ENCODE results near the gene MORC2.

Gene MORC2

GRCh38 chr22:30943368-30943767, 25.2 kb downstream of the MORC2 start:
- TF ChIP-seq POLR2A (IDR thresholded peaks at IDR 0.05; ENCODE audit: low read depth, low read length), result no peak
- FAIRE-seq (no peak), DNase-seq (ENCODE audit: insufficient read length, low spot score) (no peak)

GRCh38 chr22:30941363-30941740, 27.2 kb downstream of the MORC2 start:
- no peak for TF ChIP-seq POLR2A (IDR thresholded peaks at IDR 0.05; ENCODE audit: low read depth, low read length)
- FAIRE-seq (no peak), DNase-seq (ENCODE audit: insufficient read length, low spot score) (no peak)

GRCh38 chr22:30940685-30941362, 27.8 kb downstream of the MORC2 start:
- FAIRE-seq, result no peak
- DNase-seq (ENCODE audit: insufficient read length, low spot score), result no peak

GRCh38 chr22:30934053-30934452, 34.5 kb downstream of the MORC2 start:
- DNase-seq (ENCODE audit: insufficient read length, low spot score) (no peak), FAIRE-seq (no peak)
- TF ChIP-seq POLR2A (IDR thresholded peaks at IDR 0.05; ENCODE audit: low read depth, low read length), result no peak

More at GRCh38 chr22:30940685-30941362, 27.8 kb downstream of the MORC2 start:
- no peak for TF ChIP-seq POLR2A (IDR thresholded peaks at IDR 0.05; ENCODE audit: low read depth, low read length)

- DNase-seq (ENCODE audit: insufficient read length, low spot score) (no peak), FAIRE-seq (no peak)
- no peak for TF ChIP-seq POLR2A (IDR thresholded peaks at IDR 0.05; ENCODE audit: low read depth, low read length)
Measured at GRCh38 chr22:30933457-30933856, 35.1 kb downstream of the MORC2 start.

GRCh38 chr22:30932661-30933060, 35.9 kb downstream of the MORC2 start:
- DNase-seq (ENCODE audit: insufficient read length, low spot score) (no peak), FAIRE-seq (no peak)
- no peak for TF ChIP-seq POLR2A (IDR thresholded peaks at IDR 0.05; ENCODE audit: low read depth, low read length)

GRCh38 chr22:30931541-30932300, 36.9 kb downstream of the MORC2 start:
- FAIRE-seq (no peak), DNase-seq (ENCODE audit: insufficient read length, low spot score) (no peak)
- no peak for TF ChIP-seq POLR2A (IDR thresholded peaks at IDR 0.05; ENCODE audit: low read depth, low read length)

GRCh38 chr22:30930228-30930627, 38.3 kb downstream of the MORC2 start:
- no peak for DNase-seq (ENCODE audit: insufficient read length, low spot score)
- TF ChIP-seq POLR2A (IDR thresholded peaks at IDR 0.05; ENCODE audit: low read depth, low read length), result no peak
- FAIRE-seq, result no peak

- DNase-seq (ENCODE audit: insufficient read length, low spot score) (no peak), FAIRE-seq (no peak)
- TF ChIP-seq POLR2A (IDR thresholded peaks at IDR 0.05; ENCODE audit: low read depth, low read length), result no peak
Measured at GRCh38 chr22:30928401-30928800, 40.2 kb downstream of the MORC2 start.

GRCh38 chr22:30927806-30928205, 40.8 kb downstream of the MORC2 start:
- FAIRE-seq (no peak), DNase-seq (ENCODE audit: insufficient read length, low spot score) (no peak)
- no peak for TF ChIP-seq POLR2A (IDR thresholded peaks at IDR 0.05; ENCODE audit: low read depth, low read length)

GRCh38 chr22:30926706-30927105, 41.9 kb downstream of the MORC2 start:
- no peak for DNase-seq (ENCODE audit: insufficient read length, low spot score)
- no peak for FAIRE-seq
- no peak for TF ChIP-seq POLR2A (IDR thresholded peaks at IDR 0.05; ENCODE audit: low read depth, low read length)

- DNase-seq (ENCODE audit: insufficient read length, low spot score), result no peak
- no peak for FAIRE-seq
- TF ChIP-seq POLR2A (IDR thresholded peaks at IDR 0.05; ENCODE audit: low read depth, low read length), result no peak
Measured at GRCh38 chr22:30925667-30926066, 42.9 kb downstream of the MORC2 start.

GRCh38 chr22:30923168-30923900, 45.2 kb downstream of the MORC2 start:
- no peak for TF ChIP-seq POLR2A (IDR thresholded peaks at IDR 0.05; ENCODE audit: low read depth, low read length)
- no peak for FAIRE-seq
- DNase-seq (ENCODE audit: insufficient read length, low spot score), result no peak

- TF ChIP-seq POLR2A (IDR thresholded peaks at IDR 0.05; ENCODE audit: low read depth, low read length), result no peak
- no peak for DNase-seq (ENCODE audit: insufficient read length, low spot score)
- no peak for FAIRE-seq
Measured at GRCh38 chr22:30922151-30922611, 46.4 kb downstream of the MORC2 start.
